ENCODE results near the gene CXCL17.

GRCh38 chr19:42397263-42398166 lies 45.2 kb downstream of the CXCL17 start:
- no peak for TF ChIP-seq CTCF (IDR thresholded peaks at IDR 0.05)
- TF ChIP-seq EZH2 (IDR thresholded peaks at IDR 0.05; ENCODE audit: borderline replicate concordance, insufficient read depth, low read depth, low read length, poor library complexity, severe bottlenecking), result no peak
